ENCODE data around the gene PRPF8. TPM values are rescaled to one million over a fixed set of nuclear protein-coding genes. Genes with fewer than 3 reads are reported as not detected.

PRPF8 gene
- total RNA-seq, 4 donors from 2014 or later, result 176 to 235 (median 194) TPM

GRCh38 chr17:1640329-1641064 is 44.2 kb downstream of the PRPF8 start:
- H3K27me3 ChIP-seq, result no peaks in the 10 kb centered on the region
- 66 to 76% methylated on average over 18 to 23 of the region's 23 CpGs for WGBS, 2 donors
- DNase-seq (ENCODE audit: low spot score in 2 of 2), result no peak
- no peak overlapping the region for H3K27ac ChIP-seq
- no peak for TF ChIP-seq POLR2A (IDR thresholded peaks at IDR 0.05)
- TF ChIP-seq EP300 (IDR thresholded peaks at IDR 0.05), result no peak
- TF ChIP-seq CTCF (IDR thresholded peaks at IDR 0.05), result no peak
- no peak overlapping the region for H3K4me3 ChIP-seq
- peaks cover 0 to 14% (median 0%) of the 10 kb centered on the region in 3 donors for H3K36me3 ChIP-seq
- H3K4me1 ChIP-seq, result peaks cover 0 to 23% (median 8%) of the 10 kb centered on the region in 4 donors
- no peaks in the 10 kb centered on the region for H3K9me3 ChIP-seq

- TF ChIP-seq CTCF (IDR thresholded peaks at IDR 0.05) (no peak), EP300 (IDR thresholded peaks at IDR 0.05) (no peak), POLR2A (IDR thresholded peaks at IDR 0.05) (no peak)
- WGBS, 2 donors, result 80 to 90% methylated on average over 5 to 8 of the region's 11 CpGs
- Histone ChIP-seq H3K36me3 (peaks cover 0 to 22% (median 0%) of the 10 kb centered on the region in 3 donors), H3K27me3 (no peaks in the 10 kb centered on the region), H3K27ac (no peak overlapping the region), H3K9me3 (no peaks in the 10 kb centered on the region), H3K4me1 (peaks cover 0 to 15% (median 8%) of the 10 kb centered on the region in 4 donors), H3K4me3 (no peak overlapping the region)
- no peak for DNase-seq (ENCODE audit: low spot score in 2 of 2)
These were observed 45.0 kb downstream of the PRPF8 start for GRCh38 chr17:1639549-1640180.

GRCh38 chr17:1638624-1639300 is 45.9 kb downstream of the PRPF8 start:
- Histone ChIP-seq H3K27ac (no peak overlapping the region), H3K4me1 (peaks cover 0 to 6% (median under 1%) of the 10 kb centered on the region in 4 donors), H3K4me3 (no peak overlapping the region), H3K27me3 (no peaks in the 10 kb centered on the region), H3K36me3 (peaks cover 0 to 22% (median 0%) of the 10 kb centered on the region in 3 donors), H3K9me3 (no peaks in the 10 kb centered on the region)
- WGBS, 2 donors, result 73 to 76% methylated on average over 16 to 19 of the region's 19 CpGs
- TF ChIP-seq POLR2A (IDR thresholded peaks at IDR 0.05) (no peak), EP300 (IDR thresholded peaks at IDR 0.05) (no peak), CTCF (IDR thresholded peaks at IDR 0.05) (no peak)
- no peak for DNase-seq (ENCODE audit: low spot score in 2 of 2)

- Histone ChIP-seq H3K36me3 (peaks cover 0 to 22% (median 0%) of the 10 kb centered on the region in 3 donors), H3K4me3 (no peak overlapping the region), H3K27me3 (no peaks in the 10 kb centered on the region), H3K27ac (no peak overlapping the region), H3K9me3 (no peaks in the 10 kb centered on the region), H3K4me1 (peaks cover 0 to under 1% (median 0%) of the 10 kb centered on the region in 4 donors)
- DNase-seq (ENCODE audit: low spot score in 2 of 2), result no peak
- 49 to 50% methylated on average over 14 to 17 of the region's 17 CpGs for WGBS, 2 donors
- TF ChIP-seq EP300 (IDR thresholded peaks at IDR 0.05) (no peak), CTCF (IDR thresholded peaks at IDR 0.05) (no peak), POLR2A (IDR thresholded peaks at IDR 0.05) (no peak)
These were observed 46.5 kb downstream of the PRPF8 start for GRCh38 chr17:1638171-1638590.
